ENCODE results near the gene TCF7L2.

Gene TCF7L2

GRCh38 chr10:113000876-113001598 lies 51.0 kb downstream of the TCF7L2 start:
- DNase-seq, result no peak

DNA sequence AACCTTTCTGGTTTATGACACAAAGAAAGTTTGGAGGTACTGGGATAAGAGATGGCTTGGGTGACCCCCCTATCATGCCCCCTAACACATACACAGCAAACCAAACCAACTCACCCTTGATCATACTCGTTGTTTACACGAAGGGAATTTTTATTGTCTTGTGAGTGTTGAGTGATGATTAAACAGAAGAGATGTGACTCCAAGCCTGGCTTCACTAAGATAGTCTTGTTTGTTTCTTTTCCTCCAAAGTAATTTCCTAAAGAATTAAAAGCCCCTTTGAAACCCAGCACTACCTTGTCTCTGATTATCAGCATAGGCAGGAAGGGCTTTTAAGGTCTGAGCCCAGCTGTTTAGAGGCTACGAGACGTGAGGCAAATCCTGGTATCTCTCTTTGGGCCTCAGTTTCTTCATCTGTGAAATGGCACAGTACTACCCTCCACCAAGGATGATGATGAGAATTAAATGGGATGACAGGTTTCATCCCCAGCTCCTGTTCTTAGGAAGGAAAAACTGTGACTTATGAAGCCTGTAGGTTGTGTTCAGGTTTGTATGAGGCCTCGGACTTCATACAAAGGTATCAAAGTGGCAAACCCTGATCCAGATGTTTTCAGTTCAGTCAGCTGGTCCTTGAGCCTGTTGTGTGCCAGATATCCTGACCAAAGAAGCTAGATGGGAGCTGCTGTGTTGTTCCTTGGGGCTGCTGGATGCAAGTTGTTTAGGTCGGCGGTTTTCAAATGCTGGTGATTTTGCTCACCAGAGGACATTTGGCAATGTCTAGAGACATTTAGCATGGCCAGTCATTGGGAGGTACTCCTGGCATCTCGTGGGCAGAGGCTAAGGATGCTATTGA lies 51.8 kb downstream of the TCF7L2 start:
- no peak for DNase-seq

GRCh38 chr10:113002449-113002777 lies 52.4 kb downstream of the TCF7L2 start:
- no peak for DNase-seq

GRCh38 chr10:113003052-113003451 lies 53.0 kb downstream of the TCF7L2 start:
- DNase-seq, result no peak

DNA sequence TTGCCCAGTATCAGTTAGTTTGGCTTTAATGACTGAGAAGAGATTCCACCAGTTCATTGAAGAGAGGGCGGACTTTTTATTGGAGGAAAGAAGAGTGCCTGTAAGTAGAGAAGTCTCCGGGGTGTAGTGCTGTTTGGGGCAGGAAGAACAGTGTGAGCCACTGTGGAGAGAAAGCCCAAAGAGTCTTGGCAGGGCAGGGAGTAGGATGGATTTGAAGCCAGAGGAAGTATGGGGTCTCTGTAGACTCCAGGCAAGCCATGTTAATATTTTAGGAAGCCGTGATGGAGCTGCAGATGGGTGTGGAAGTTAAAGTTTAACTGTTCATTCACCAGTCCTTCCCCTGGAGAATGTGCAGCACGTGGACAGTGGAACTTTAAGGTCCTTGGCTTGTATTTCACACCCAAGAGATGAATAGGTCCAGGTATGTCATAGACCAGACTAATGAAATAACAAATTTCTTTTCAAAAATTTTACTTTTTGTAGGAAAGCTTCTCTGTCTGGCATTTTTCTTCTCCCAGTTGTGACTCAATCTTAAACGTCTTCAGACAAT lies 54.1 kb downstream of the TCF7L2 start:
- DNase-seq, result no peak

GRCh38 chr10:113005380-113005779 lies 55.3 kb downstream of the TCF7L2 start:
- no peak for DNase-seq

DNA sequence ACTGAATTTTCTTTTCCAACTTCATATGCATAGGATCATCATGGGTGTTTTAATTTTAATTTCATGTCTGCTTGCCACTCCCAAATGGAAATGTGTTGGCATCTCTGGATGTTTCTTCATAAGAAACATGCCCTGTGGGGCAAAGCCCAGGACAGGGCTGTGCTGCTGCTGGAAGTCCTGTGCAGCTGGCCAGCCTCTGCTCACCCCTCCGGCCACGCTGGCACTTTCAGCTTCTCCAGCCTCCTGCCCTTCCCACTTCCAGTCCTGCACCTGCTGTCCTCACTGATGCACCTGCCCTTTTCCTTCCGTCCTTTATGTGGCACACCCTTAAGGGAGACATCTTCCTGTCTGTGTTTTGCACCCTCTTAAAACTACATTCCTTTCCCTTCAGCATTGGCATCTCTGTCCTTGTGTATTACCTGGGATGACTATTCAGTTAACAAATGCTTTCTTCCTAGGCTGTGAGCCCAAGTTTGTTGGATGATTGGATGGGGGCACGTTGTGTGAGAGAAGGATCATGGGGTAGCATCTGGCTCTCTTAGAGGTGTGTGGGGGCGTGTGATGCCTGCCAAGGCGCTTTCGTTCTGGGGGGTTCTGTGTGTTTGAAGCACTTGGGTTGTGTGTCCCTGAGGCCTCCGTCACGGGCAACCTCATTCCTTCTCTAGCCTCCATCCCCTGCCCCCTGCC lies 56.8 kb downstream of the TCF7L2 start:
- DNase-seq, result peak; percentile 53

- DNase-seq, result peak; percentile 26
Observed at GRCh38 chr10:113007343-113007771, 57.3 kb downstream of the TCF7L2 start.

GRCh38 chr10:113007821-113008220 lies 57.8 kb downstream of the TCF7L2 start:
- DNase-seq, result no peak

GRCh38 chr10:113011592-113012374 lies 61.7 kb downstream of the TCF7L2 start:
- DNase-seq, result no peak

DNA sequence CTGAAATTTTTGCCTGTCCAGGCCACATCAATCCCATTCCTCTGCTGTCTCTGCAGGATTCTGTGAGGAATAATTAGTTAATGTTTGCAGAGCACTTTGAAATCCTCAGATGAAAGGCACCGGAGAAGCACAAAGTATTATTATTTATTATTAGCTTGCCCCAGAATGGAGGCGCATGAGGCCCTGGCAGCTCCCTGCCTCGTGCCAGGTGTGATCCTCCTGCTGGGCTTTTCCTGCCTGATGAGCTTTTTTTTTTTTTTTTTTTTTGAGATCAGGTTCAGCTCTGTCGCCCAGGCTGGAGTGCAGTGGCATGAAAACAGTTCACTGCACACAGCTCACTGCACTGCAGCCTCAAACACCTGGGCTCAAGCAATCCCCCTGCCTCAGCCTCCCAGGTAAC lies 65.2 kb downstream of the TCF7L2 start:
- DNase-seq, result peak; percentile 52

DNA sequence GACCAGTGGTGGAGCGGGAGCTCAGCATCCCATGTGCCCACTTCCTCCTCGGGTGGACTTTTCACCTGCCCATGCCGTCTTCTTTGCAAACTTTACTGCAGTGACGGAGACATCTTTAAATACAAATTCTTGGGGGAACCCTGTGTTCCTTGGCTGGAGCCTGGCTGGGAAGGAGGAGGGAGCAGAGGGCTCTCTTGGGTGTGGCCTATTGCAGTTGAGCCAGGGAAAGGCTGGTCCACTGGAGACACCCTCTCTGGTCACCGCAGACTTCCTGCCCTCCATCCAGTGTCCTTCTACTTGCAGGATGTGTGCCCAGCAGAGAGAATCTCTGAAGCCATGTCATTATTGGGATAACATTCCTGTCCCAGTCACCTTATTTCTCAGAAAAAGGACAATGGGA lies 67.3 kb downstream of the TCF7L2 start:
- no peak for DNase-seq

- DNase-seq, result no peak
Observed at GRCh38 chr10:113018034-113018433, 68.0 kb downstream of the TCF7L2 start.

GRCh38 chr10:113019096-113019495 lies 69.0 kb downstream of the TCF7L2 start:
- DNase-seq, result peak; percentile 55

- peak; percentile 92 for DNase-seq
Observed at GRCh38 chr10:113019692-113020474, 69.8 kb downstream of the TCF7L2 start.

GRCh38 chr10:113020475-113020753 lies 70.4 kb downstream of the TCF7L2 start:
- DNase-seq, result peak; percentile 86

DNA sequence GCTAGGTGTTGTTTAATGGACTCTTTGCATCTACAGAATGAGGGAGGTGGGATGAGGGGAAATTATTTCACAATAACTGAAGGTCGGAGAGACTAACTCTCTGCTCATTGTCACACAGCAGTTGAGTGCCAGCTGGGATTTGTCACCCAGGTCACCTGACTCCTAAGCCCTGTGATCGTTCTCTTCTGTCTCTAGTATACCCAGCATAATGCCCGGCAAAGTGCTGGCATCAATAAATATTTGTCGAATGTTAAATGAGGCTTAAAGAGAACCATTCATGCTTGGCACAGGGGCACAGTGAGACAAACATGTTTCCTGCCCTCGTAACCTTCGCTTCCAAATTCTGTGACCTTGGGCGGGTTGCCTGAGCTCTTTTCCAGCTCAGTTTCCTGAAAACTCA lies 70.8 kb downstream of the TCF7L2 start:
- peak; percentile 92 for DNase-seq

- no peak for DNase-seq
Observed at GRCh38 chr10:113021268-113022040, 71.4 kb downstream of the TCF7L2 start.

DNA sequence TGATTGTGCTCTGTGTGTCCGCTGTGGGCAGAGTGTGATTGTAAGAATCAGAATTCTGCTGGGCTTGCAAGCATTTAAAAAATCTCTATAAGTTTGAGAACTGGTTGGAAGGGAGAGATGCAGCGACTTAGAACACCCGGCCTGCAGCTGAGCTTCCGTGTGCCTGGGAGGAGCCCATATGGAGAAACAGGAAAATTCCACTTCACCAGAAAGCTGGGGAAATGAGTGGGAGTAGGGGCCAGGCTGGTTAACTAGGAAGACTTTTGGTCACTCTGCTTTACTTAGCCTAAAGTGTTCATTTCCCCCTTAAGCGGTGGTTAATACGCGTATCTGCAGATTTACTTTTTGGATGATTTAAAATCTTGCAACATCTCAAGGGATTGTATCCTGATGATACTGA lies 72.2 kb downstream of the TCF7L2 start:
- no peak for DNase-seq

- DNase-seq, result peak; percentile 82
Observed at GRCh38 chr10:113023017-113023416, 73.0 kb downstream of the TCF7L2 start.

- no peak for DNase-seq
Observed at GRCh38 chr10:113024930-113025329, 74.9 kb downstream of the TCF7L2 start.

Measured in NCI-H510A treated with DMSO at 0.1 percent for 48 hours (cell line).